GM19438 (cell line): ENCODE measurements around the gene TNK2.
"Not testable (repeated sequence)": the region's sequence is repeated elsewhere in the genome, so short reads cannot be mapped to it uniquely, and the experiment has no call there.

Experiments used
- ATAC-seq: cut with Tn5 transposase; IDR thresholded peaks from one replicate; pipeline ENCODE4 v1.9.1; 2021; ENCODE audit warnings: low read depth; ENCODE audit not compliant: unreplicated experiment

TNK2 gene

DNA sequence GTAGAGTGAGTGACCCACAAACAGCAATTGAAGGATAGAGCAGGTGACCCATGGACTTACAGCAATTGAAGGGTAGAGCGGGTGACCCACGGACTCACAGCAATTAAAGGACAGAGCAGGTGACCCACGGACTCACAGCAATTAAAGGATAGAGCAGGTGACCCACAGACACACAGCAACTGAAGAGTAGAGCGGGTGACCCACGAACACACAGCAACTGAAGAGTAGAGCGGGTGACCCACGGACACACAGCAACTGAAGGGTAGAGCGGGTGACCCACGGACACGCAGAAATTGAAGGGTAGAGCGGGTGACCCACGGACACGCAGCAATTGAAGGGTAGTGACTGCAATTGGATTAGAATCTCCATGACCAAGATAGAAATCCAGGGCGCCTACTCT lies 9.8 kb upstream of the TNK2 start:
- no peak for ATAC-seq

DNA sequence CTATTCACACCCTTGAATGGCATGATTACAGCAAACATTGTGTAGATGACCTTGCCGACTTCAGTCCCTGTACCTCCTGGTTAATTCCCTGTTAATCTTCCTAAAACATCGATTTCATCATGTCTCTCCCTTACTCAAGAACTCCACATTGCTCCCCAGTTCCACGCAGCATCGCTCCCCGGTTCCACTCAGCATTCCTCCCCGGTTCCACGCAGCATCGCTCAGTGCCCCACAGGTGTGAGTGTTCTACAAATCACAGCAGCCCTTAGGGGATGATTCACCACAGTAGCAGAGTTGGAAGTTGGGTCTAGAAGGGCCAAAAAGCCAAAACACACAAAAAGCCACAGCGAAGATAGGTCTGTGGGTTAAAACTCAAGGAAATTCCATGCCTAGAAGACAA lies 8.6 kb upstream of the TNK2 start:
- no peak for ATAC-seq

DNA sequence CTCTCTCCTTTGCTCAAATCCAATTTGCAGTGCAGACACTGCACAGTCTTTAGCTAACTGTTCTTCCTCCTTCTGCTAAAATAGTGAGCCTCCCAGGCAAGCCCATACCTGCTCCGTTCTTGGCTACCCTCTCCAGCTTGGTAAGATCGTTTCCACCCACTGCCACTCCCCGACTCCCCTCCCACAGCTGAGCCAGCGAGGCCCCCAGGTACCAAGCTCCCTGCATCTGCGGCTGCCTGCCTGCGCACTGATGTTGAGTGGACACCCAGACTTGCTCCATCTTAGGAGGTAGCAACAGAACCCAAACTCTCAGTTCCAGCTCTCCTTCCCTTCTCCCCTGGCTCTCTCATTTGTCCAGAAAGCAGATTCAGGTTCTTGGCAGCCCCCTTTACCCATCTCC lies 7.9 kb upstream of the TNK2 start:
- no peak for ATAC-seq

DNA sequence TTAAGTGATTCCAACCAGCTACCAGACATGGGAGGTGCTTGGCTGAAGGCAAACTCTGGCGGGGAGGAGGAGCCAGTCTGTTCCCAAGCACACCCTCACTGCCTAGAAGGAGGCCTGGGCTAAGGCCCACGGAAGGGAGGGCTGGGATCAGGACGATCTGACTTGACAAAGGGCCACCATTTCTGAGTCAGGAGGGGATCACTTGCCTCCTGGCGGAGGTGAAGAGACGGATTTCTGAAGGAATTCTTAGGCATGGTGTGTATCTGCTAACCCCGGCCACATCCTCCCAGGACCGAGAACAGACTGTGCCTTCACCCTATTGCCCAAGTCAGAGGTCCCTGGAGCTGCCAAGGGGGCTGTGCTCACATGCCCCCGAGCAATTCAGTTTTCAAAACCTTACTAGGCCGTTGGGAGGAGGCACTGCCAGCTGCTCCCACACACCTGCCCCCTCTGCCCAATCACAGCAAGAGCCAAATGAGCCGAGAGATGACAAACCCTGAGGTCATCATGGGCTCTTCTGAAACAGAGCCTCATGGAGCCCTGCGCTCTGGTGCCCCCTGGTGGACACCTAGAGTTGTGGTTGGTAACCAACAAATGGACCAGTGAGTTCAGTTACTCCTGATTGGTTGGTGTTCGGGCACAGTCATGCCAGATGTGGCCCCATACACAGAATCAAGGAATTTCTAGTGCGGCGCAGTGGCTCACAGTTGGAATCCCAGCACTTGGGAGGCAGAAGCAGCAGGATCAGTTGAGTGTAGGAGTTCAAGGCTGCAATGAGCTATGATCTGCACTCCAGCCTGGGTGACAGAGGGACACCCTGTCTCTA lies 6.5 kb upstream of the TNK2 start:
- ATAC-seq, result peak; percentile 82

DNA sequence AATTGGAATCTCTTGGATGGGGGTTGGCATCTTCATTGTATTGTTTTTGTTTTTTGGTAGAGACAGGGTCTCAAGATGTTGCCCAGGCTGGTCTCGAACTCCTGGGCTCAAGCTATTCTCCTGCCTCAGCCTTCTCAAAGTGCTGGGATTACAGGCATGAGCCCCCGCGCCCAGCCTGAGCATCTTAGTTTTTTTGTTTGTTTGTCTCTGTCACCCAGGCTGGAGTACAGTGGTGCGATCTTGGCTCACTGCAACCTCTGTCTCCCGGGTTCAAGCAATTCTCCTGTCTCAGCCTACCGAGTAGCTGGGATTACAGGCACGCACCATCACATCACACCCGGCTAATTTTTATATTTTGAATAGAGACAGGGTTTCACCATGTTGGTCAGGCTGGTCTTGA lies 5.8 kb upstream of the TNK2 start:
- ATAC-seq, result not testable (repeated sequence)

DNA sequence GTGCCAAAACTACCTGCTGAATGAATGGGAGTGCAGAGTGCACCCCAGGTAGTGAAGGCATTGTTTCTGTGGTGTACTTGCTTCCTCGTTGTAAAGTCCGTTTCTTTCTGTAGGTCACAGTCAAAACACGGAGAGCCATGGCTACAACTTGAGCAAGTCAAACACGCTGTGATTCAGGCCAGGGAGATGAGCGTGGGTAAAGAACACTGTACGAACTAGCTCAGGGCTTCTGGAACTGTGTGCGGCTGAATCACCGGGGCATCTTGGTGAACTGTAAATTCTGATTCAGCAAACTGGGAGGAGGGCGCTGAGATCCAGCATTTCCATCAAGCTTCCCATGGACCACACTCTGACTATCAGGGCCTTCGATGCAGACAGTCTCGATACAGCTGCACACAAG lies 5.0 kb upstream of the TNK2 start:
- ATAC-seq, result no peak

DNA sequence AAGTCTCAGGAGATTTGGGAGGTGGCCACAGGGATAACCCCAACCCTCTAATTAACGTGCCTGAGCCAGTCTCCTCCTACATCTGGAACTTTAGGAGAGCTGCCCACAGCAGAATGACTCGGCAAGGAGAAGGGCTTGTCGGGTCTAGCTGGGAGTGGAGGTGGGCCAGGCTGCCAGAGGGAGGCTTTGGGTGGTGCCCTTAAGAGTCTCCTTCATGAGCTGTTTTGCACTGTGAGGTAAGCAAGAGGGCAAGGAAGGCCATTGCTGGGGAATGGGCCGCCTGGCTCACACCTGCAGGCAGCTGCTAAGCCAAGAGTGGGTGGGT lies 3.6 kb upstream of the TNK2 start:
- ATAC-seq, result no peak

DNA sequence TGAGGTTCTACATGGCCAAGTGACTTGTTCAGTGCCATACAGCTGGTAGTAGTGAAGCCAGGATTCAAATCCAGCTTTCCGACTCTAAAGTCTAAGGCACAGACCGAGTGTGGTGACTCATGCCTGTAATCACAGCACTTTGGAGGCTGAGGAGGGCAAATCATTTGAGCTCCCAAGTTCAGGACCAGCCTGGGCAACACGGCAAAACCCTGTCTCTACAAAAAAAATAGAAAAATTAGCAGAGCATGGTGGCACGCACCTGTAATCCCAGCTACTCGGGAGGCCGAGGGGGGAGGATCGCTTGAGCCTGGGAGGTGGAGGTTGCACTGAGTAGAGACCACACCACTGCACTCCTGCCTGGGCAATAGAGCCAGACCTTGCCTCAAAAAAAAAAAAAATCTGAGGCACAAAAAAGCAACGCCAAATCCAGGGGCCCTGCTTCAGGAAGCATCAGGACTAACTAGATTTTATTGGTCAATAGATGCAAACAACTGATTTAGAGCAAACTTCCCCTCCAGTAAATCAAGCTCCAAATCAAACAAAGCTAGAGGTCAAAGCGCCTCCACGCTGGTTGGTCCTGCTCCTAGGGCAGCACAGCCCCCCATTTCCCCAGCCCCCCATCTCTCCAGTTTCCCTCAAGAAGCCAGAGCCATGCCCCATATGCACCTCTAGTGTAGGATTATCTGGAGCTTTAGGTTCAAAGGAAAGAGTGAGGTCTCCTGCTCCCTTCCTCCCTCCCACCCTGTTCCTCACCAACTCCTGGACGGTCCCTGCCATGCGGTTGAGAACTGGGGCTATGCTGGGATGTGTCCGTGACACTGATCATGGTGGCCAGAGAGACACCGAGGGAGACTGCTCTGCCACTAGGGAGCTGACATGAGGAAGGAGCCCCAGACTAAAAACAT lies 2.9 kb upstream of the TNK2 start:
- ATAC-seq, result no peak

DNA sequence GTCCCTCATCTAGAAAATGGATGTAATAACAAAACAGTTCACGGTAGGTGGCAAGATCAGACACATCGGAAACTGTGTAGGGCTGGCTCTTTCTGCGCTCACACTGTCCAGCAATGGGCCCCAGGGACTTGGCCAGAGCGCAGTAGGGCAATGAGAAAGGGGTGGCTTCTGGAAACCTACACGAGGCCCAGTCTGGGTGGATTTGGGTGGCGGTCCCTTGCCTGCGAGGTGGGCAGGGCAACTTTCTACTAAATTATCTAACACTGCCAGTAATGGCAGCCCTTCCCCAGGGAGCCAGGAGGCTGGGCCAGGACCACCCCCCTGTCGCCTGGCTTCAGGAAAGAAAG lies 2.1 kb upstream of the TNK2 start:
- no peak for ATAC-seq

DNA sequence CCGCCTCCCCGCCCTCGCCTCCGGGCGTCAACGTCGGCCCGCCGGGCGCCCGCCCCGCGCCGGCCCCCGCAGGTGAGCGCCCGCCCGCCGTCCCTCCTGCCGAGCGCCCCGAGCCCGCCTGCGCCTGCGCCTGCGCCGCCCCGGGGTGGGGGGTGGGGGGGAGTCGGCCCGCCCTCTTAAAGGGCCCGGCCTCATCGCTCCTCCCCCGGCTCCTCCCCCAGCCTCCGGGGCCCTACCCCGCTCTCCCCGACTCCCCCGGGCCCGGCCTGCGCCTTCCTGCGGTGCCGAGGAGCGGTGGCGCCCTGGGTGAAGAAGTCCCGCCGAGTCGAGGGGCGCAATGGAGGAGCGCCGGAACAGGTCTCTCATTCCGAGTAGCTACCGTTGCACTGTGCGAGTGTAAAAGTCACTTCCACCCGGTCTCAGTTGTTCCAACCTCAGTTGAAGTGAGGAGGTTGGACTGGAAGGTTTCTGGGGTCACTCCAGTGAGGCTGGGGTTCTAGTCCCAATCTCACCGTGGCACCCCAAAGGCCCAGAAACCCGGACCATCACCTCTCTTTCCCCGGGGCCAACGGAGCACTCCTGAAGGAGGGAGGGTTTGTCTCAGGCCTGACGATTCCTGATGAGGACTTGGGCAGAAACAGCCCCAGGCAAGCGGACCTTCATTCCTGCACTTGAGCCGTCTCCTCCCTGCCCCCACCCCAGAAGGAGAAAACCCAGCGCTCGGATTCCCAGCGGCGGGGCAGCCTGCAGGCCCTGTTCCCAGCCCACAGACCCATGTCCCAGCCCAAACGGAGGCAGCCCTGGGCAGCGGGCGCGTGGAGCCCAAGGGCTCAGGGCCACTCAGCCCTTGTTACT lies 1.5 kb upstream of the TNK2 start:
- ATAC-seq, result peak; percentile 33

DNA sequence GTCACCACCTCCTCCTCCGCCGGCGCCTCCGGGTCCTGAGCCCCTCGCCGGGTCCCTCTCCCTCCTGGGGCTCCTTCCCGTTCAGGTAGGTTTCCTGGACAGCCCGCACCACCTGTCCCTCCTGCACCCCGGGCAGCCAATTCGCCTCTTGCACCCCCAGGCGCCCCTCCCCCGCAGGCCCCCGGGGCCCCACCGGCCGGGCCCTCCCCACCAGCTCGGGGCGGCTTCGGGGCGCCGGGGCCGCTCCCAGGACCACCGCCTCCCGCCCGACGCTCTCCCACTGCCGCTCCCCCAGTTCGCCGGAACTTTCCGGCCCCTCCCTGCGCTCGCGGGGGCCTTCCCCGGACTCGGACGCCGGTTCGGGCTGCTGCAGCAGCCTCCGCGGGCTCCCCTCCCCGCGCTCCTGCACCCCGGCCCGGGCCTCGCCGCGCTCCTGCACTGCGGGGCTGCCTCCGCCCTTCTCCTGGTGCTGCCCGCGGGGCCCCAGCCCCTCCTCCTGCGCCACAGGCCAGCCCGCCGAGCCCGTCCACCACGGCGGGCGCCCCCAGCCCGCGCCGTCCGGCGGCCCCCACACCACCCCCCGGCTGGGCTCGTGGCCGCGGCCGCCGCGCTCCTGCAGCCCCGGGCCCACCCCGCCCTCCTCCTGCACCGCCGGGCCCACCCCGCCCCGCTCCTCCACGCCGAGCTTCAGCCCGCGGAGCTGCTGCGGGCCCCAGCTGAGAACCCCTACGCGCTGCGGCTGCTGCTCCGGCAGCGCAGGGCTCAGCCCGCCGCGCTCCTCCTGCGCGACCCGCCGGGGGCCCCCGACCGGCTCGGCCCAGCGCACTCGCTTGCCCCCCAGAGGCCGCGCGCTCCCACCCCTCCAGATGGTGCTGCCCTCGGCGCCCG lies 587 bp upstream of the TNK2 start:
- ATAC-seq, result peak; percentile 16

DNA sequence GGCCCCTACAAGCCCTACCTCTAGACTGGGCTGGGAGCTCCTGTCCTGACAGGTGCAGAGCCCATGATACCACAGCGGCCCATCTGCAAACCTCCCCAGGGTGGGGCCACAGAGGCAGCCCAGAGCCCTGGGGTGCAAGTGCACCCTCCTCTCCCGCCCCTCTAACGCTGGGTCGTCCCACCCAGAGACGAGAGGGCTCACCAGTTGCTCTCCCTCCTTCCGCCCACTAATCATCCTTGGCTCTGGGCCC lies 742 bp downstream of the TNK2 start:
- ATAC-seq, result peak; percentile 17

DNA sequence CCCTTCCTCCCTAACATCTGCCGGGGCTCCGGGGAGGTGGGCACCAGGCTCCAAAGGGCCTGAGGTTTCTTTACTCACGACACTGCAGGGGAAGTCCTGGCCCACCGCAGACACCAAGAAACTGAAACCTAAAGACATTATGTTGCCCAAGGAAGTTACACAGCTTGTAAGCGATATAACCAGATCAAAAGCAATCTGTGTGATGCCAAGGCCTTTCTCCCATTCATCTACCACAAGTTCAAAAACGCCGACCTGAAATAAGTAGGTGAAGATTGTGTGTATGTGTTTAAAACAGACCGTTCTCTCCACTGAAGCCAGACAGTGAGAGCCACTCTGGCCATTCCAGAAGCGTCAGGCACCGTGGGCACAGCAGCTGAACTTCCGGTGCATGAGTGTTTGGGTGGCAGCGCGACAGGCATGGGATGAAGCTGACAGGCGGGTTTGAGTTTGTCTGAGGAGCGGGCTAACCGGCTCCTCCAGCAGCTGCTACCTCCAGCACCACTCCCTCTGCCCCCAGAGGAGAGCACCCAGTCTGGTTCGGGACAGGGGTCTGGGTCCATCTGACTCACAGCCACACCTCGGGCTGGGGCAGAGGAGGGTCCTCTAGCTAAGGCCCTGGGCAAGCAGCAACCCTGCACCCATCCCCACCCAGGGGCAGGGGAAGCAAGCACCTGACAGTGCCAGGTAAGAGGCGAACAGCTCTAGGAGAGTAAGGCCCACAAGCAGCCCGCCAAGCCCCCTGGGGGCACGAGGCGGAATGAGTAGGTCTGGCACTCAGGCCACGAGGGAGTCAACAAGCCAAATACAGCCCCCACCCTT lies 1.3 kb downstream of the TNK2 start:
- no peak for ATAC-seq

DNA sequence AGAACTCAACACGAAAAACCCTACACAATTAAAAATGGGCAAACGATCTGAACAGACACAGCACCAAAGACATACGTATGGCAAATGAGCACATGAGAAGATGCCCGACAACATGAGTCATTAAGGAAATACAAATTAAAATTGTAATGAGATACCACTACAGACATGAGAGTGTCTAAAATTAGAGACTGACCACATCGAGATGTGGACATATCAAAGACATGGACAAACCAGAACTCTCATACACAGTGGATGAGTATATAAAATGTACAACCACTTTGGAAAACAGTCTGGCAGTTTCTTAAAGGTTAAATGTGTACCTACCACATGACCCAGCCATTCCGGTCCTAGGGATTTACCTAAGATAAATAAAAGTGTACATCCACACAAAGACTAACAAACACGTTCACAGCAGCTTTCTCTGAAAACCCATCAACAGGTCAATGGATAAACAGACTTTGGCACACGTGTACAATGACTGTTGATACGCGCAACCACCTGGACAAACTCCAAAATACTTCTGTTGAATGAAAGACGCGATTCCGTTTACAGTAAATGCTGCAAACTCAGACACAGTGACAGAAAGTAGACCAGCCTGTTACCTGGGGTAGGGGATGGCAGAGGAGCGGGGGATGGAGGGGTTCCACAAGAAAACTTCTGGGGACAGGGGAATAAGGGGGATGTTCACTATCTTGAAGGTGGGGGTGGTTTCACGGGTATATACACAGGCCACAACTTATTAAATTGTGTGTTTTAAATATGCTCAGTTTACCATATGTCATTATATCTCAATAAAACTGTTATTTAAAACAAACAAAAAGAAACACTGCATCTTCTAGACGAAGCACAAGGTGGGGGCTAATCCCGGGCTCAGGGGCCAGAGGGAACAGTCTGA lies 2.1 kb downstream of the TNK2 start:
- ATAC-seq, result no peak

DNA sequence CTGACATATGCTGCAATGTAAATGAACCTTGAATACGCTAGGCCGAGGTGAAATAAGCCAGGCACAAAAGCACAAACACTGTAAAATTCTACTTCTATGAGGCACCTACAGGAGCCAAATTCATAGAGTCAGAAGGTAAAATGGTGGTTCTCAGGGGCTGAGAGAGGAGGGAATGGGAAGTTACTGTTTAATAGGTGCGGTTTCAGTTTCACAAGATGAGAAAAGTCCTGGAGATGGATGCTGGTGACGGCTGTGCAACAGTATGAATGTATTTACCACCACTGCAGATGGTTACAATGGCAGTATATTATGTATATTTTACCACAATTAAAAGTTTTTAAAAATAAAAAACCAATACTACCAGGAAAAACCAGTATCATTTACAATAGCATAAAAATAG lies 4.0 kb downstream of the TNK2 start:
- ATAC-seq, result no peak

DNA sequence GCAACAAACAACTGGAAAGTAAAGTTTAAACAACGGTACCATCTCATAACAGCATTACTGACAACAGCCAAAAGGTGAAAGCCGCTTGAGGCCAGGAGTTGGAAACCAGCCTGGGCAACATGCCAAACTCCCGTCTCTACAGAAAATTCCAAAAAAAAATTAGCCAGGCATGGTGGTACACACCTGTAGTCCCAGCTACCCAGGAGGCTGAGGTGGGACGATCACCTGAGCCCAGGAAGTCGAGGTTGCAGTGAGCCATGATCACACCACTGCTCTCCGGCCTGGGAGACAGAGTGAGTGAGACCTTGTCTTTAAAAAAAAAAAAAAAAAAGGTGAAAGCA lies 4.4 kb downstream of the TNK2 start:
- ATAC-seq, result no peak

DNA sequence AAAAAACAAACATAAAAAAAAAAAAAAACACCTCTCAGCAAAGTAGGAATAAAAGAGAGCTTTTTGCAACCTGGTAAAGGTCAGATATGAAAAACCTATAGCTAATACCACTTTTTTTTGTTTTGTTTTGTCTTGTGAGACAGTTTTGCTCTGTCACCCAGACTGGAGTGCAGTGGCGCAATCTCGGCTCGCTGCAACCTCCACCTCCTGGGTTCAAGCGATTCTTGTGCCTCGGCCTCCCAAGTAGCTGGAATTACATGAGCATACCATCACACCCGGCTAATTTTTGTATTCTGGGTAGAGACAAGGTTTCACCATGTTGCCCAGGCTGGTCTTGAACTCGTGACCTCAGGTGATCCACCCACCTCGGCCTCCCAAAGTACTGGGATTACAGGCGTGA lies 5.7 kb downstream of the TNK2 start:
- not testable (repeated sequence) for ATAC-seq

DNA sequence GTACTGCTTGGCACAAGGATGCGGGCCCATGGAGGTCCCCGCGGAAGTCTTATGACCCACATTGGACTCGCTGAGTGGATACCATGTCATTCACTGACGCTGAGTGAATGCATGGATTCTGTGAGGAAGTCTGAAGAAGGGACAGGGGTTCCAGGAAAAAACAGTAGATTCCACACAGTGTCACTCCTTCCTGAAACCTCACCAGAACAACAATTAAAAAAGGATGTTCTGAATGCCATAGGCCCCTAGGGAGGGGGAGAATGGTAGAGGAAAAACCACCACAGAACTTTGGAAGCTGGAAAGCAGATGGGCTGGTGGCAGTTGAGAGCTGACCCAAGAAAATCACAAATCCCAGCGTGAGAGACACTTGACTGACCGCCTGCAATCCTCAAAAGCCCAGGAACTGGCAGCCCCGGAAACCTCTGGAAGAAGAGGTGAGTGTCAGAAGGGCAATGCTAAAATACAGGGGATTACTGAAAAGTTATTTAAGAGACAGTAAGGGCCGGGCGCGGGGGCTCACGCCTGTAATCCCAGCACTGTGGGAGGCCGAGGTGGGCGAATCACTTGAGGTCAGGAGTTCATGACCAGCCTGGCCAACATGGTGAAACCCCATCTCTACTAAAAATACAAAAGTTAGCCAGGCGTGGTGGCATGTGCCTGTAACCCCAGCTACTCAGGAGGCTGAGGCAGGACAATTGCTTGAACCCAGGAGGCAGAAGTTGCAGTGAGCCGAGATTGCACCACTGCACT lies 6.3 kb downstream of the TNK2 start:
- not testable (repeated sequence) for ATAC-seq
